PC-9 (cell line): ENCODE measurements around the gene XBP1. TPM values are rescaled to one million over a fixed set of nuclear protein-coding genes. Genes with fewer than 3 reads are reported as not detected.

Source experiments
- BruUV-seq: library from RNA; stranded (reverse); fragments of 400-500 nt; replicated peaks from 2 replicates; lab custom pipeline; 2021; lab: Mats Ljungman, UMichigan
- CTCF ChIA-PET: fragments of 300-600 bp; sonication (Branson Sonifier 250); formaldehyde crosslinking; loops from one replicate; lab custom pipeline; 2022; ENCODE audit warnings: antibody characterized with exemption; lab: Charles Lee
- POLR2A ChIA-PET: fragments of 300-600 bp; sonication (Branson Sonifier 250); formaldehyde crosslinking; loops from one replicate; lab custom pipeline; 2022; ENCODE audit warnings: antibody characterized with exemption; ENCODE audit not compliant: unreplicated experiment; lab: Charles Lee
- DNase-seq, 2 experiments: peaks; one replicate each; pipeline versions ENCODE4 v3.0.0 to v3.0.0-alpha.2; 2015 to 2022; ENCODE audit warnings: mixed read lengths in 1 of 2
- H2AFZ ChIP-seq: fragments of 200-600 bp; sonication (generic); 2 replicates; pipeline ENCODE4 v1.8.1; 2017; ENCODE audit warnings: antibody characterized with exemption
- H3F3A ChIP-seq: fragments of 200-600 bp; sonication (generic); 2 replicates; pipeline ENCODE4 v1.8.1; 2017; ENCODE audit warnings: antibody characterized with exemption, mild to moderate bottlenecking, low read depth; ENCODE audit not compliant: insufficient read depth
- H3K27ac ChIP-seq: fragments of 200-600 bp; sonication (generic); 2 replicates; pipeline ENCODE4 v1.6.1; 2016; ENCODE audit warnings: mixed run types
- H3K27me3 ChIP-seq: fragments of 200-600 bp; sonication (generic); 2 replicates; pipeline ENCODE4 v1.6.1; 2016; ENCODE audit warnings: low read depth, mixed run types; ENCODE audit not compliant: insufficient read depth
- H3K36me3 ChIP-seq: fragments of 200-600 bp; sonication (generic); 2 replicates; pipeline ENCODE4 v1.6.1; 2016; ENCODE audit warnings: low read depth, mixed run types
- H3K4me1 ChIP-seq: fragments of 200-600 bp; sonication (generic); replicated peaks from 2 replicates; pipeline ENCODE4 v1.6.1; 2016; ENCODE audit warnings: mixed run types; ENCODE audit not compliant: insufficient read depth
- H3K4me2 ChIP-seq: fragments of 200-600 bp; sonication (generic); 2 replicates; pipeline ENCODE4 v1.6.1; 2017; ENCODE audit warnings: mixed run types
- H3K4me3 ChIP-seq: fragments of 200-600 bp; sonication (generic); 2 replicates; pipeline ENCODE4 v1.6.1; 2016; ENCODE audit warnings: mixed run types
- H3K79me2 ChIP-seq: fragments of 200-600 bp; sonication (generic); 2 replicates; pipeline ENCODE4 v1.6.1; 2017; ENCODE audit warnings: low read depth, mixed run types
- H3K9me2 ChIP-seq: fragments of 200-600 bp; sonication (generic); 2 replicates; pipeline ENCODE4 v1.8.1; 2017; ENCODE audit warnings: mild to moderate bottlenecking; ENCODE audit not compliant: insufficient read depth
- H3K9me3 ChIP-seq: fragments of 200-600 bp; sonication (generic); 2 replicates; pipeline ENCODE4 v1.8.1; 2016; ENCODE audit warnings: low read depth; ENCODE audit not compliant: insufficient read depth
- H4K20me1 ChIP-seq: fragments of 200-600 bp; sonication (generic); 2 replicates; pipeline ENCODE4 v1.8.1; 2017; ENCODE audit not compliant: insufficient read depth
- EZH2 ChIP-seq: fragments of 200-600 bp; sonication (generic); IDR thresholded peaks from 2 replicates; pipeline ENCODE4 v1.8.0; 2017; ENCODE audit warnings: antibody characterized with exemption, low read depth
- intact Hi-C: fragments of 100-400 bp; cut with micrococcal nuclease; formaldehyde crosslinking; loops from one replicate; pipeline ENCODE4 v1.10.0; 2022; ENCODE audit not compliant: unreplicated experiment
- total RNA-seq: library from RNA; stranded (reverse); gene quantifications from 2 replicates; pipeline ENCODE4 v1.2.3, GENCODE V29; 2021
- TF ChIP-seq, protein P1 (sequence below): fragments of 200-600 bp; sonication (generic); conservative IDR thresholded peaks from 2 replicates; pipeline ENCODE4 v1.6.1; 2017; ENCODE audit warnings: mixed run types, antibody characterized with exemption, mild to moderate bottlenecking, moderate library complexity

XBP1 gene
- total RNA-seq, 1 experiment from 2014 or later: 35.2 TPM

DNA sequence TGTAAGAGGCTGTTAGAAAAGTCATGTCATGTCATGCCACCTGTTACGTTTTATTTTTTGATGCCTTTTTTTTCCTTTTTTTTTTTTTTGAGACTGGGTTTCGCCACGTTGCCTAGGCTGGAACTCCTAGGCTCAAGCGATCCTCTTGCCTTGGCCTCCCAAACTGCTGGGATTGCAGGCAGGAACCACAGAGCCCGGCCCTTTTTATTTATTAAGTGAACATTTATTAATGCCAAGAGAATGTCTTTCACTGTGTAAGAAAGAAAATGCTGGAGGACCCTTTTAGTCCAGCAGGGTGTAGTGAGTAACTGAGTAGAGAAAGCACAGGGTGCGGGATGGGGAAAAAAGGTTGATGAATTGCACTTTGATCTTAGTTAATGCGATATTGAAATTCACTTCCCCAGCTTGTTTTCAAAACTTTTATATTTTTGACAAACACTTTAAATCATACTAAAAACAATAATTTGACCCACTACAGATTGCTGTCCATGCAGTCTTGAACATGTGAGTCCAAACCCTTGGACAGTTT lies 2.3 kb upstream of the XBP1 start:
- peaks cover 32% of the 10 kb centered on the region for H3F3A ChIP-seq
- peak overlapping the region; percentile 99; the same call in 1 of the 2 replicates for H3K4me3 ChIP-seq
- no peaks in the 10 kb centered on the region for H3K9me3 ChIP-seq
- H4K20me1 ChIP-seq: peaks cover 10% of the 10 kb centered on the region
- H3K27me3 ChIP-seq: no peaks in the 10 kb centered on the region
- peaks cover 50% of the 10 kb centered on the region for H3K79me2 ChIP-seq
- DNase-seq: no peak
- H3K4me2 ChIP-seq: peak overlapping the region; percentile 89
- intact Hi-C loops: no loop called here
- TF ChIP-seq, protein P1, sequence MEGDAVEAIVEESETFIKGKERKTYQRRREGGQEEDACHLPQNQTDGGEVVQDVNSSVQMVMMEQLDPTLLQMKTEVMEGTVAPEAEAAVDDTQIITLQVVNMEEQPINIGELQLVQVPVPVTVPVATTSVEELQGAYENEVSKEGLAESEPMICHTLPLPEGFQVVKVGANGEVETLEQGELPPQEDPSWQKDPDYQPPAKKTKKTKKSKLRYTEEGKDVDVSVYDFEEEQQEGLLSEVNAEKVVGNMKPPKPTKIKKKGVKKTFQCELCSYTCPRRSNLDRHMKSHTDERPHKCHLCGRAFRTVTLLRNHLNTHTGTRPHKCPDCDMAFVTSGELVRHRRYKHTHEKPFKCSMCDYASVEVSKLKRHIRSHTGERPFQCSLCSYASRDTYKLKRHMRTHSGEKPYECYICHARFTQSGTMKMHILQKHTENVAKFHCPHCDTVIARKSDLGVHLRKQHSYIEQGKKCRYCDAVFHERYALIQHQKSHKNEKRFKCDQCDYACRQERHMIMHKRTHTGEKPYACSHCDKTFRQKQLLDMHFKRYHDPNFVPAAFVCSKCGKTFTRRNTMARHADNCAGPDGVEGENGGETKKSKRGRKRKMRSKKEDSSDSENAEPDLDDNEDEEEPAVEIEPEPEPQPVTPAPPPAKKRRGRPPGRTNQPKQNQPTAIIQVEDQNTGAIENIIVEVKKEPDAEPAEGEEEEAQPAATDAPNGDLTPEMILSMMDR: no peak; the same call in 1 of the 2 replicates
- no peak for TF ChIP-seq EZH2
- H3K4me1 ChIP-seq: peaks cover 29% of the 10 kb centered on the region
- POLR2A ChIA-PET: interaction anchor here (0.5 to 0.6 kb wide), 2 partner anchors 14 to 994 kb away, joined by 7 read pairs; no protein-coding TSS in a partner anchor
- no peak overlapping the region for H2AFZ ChIP-seq
- CTCF ChIA-PET: no interaction called here
- H3K9me2 ChIP-seq: no peaks in the 10 kb centered on the region
- peak overlapping the region; percentile 99; the same call in 1 of the 2 replicates for H3K27ac ChIP-seq
- peaks cover 21% of the 10 kb centered on the region for H3K36me3 ChIP-seq
- BruUV-seq: no TSS peak

DNA sequence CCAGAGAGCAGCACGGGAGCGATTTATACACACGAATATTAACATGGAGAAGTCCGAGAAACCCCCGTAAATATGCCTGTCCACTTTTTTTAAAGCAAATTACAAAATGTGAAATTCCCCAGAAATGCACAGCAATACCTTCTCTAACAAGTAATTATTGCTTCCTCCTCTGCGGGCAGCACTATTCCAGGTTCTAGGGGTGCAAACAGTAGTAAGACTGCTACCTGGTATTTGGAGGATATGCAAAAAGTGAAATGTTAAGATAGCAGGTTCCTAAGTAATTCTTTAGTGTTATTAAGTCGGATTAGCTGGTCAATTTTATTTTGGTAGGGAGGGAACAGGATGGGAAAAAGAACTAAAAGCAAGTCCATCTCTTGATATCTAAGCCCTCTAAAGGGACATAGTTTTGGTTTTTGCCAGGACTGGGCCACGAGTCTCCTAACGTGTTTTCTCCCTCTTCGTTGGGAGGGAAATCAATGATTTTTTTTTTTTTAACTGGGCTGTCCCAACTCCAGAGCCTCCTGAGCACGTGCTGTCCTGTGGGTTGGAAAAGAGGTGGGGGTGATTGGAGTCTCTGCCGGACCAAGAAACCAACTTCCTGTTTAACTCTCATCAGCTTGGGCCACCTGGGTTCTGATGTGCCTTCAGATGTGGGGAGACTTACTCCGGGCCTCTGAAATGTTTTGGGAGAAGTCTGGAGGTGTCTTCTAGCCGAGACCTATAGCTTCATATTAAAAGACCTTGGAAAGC lies 1.7 kb upstream of the XBP1 start:
- H3F3A ChIP-seq: peaks cover 37% of the 10 kb centered on the region
- H4K20me1 ChIP-seq: peaks cover 15% of the 10 kb centered on the region
- H3K79me2 ChIP-seq: peaks cover 56% of the 10 kb centered on the region
- H3K9me3 ChIP-seq: no peaks in the 10 kb centered on the region
- peaks cover 26% of the 10 kb centered on the region for H3K36me3 ChIP-seq
- H3K9me2 ChIP-seq: no peaks in the 10 kb centered on the region
- no peak for DNase-seq
- H3K4me1 ChIP-seq: peaks cover 35% of the 10 kb centered on the region
- H2AFZ ChIP-seq: no peak overlapping the region
- peak overlapping the region; percentile 99 for H3K27ac ChIP-seq
- TF ChIP-seq EZH2: no peak
- TF ChIP-seq, protein P1: no peak
- BruUV-seq: no TSS peak
- ChIA-PET POLR2A (interaction anchor here (0.6 kb wide), 1 partner anchor 995 kb away, joined by 7 read pairs; no protein-coding TSS in a partner anchor), CTCF (no interaction called here)
- H3K4me3 ChIP-seq: peak overlapping the region; percentile 99
- intact Hi-C loops: loop anchor here (2.0 kb wide), 1 partner anchor 17 kb away; no protein-coding TSS in a partner anchor
- H3K27me3 ChIP-seq: no peaks in the 10 kb centered on the region
- H3K4me2 ChIP-seq: peak overlapping the region; percentile 89

DNA sequence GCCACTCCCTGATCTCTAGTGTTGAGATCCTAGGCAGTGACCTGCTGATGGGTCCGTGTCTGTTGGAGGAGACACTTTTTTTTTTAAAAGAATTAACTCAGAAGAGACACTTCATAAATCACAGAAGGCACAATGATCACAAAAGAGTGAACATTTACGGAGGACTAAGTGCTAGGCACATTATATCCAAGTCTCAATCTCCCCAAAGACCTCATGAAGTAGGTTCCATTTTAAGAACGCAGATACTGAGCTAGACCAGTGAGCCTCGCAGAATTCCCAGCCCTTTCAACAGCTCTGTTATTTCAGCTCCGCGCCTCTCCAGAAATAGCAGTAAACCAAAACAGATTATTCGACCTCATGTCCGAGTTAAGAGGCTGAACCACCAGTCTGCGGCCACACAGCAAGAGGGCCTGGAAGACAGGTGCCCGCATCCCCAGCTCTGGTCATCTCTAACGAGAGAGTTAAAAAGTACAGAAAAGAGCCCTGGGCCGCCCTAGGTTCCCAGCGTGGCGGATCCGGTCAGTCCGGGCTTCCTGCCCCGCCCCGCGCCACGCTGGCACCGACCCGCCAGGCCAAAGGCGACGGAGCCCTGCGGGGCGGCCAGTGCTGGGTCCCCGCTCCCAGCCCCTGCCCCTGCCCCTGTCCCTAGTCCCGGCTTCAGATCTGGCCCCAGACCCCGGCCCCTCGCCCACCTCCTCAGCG lies 612 bp downstream of the XBP1 start:
- peak overlapping the region; percentile 99 for H3K27ac ChIP-seq
- ChIA-PET CTCF (no interaction called here), POLR2A (interaction anchor here (0.5 to 1.4 kb wide), 7 partner anchors 19 to 805 kb away, joined by 3 to 20 read pairs (median 4); partner anchors contain the start of gene ZNRF3)
- peaks cover 49% of the 10 kb centered on the region for H3K36me3 ChIP-seq
- no peaks in the 10 kb centered on the region for H3K27me3 ChIP-seq
- TF ChIP-seq, protein P1: no peak
- no peak for TF ChIP-seq EZH2
- H3K9me2 ChIP-seq: no peaks in the 10 kb centered on the region
- peaks cover 37% of the 10 kb centered on the region for H4K20me1 ChIP-seq
- peaks cover 78% of the 10 kb centered on the region for H3K79me2 ChIP-seq
- peak overlapping the region; percentile 95 for H3K4me2 ChIP-seq
- H3K9me3 ChIP-seq: no peaks in the 10 kb centered on the region
- peak overlapping the region; percentile 99 for H3K4me3 ChIP-seq
- intact Hi-C loops: loop anchor here (2.0 kb wide), 1 partner anchor 19 kb away; no protein-coding TSS in a partner anchor
- TSS peak; percentile 58 for BruUV-seq
- peaks cover 55% of the 10 kb centered on the region for H3F3A ChIP-seq
- peaks cover 39% of the 10 kb centered on the region for H3K4me1 ChIP-seq
- no peak overlapping the region for H2AFZ ChIP-seq
- DNase-seq: peak in 1 of 2 experiments; percentile 45
